NCI-H226 (cell line): ENCODE measurements around the gene THSD4.

Experiments used
- DNase-seq: peaks from one replicate; pipeline ENCODE4 v3.0.0-alpha.2; 2015

The THSD4 gene

DNA sequence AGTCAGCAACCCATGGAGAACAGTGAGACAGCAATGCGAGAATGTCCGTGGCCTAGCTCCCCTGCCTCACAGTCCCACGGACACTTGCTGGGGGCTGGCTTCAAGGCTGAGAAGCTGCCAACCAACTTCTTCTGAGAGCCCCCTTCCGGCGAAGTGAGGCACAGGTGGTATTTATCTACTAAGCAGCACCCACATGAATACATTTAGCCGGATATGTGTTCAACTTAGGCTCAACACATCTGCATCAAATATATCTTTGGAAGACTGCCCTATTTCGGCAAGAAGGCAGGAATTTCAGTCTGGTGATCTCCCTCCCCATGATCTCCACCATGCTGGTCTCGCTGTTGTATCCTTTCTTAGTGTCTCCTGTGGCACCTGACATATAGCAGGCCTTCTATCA, 354.1 kb downstream of the THSD4 start:
- DNase-seq: no peak

DNA sequence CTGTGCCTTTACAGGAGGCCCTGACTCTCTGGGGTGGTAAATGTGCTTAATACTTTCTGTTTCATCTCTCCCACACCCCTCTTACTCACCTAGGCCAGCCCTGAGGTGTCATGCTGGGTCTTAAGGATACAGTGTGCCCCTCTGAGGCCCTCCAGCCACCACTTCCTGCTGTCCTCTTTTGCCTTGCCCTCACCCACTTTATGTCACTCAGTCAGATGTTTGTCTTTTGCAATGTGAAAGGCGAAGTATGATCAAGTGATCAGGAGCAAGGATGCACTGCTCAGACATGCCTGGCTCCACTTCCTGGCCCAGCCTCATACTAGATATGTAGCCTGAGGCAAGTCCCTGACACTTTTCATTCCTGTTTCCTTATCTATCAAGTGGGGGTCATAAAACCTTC, 356.1 kb downstream of the THSD4 start:
- peak; percentile 15 for DNase-seq

DNA sequence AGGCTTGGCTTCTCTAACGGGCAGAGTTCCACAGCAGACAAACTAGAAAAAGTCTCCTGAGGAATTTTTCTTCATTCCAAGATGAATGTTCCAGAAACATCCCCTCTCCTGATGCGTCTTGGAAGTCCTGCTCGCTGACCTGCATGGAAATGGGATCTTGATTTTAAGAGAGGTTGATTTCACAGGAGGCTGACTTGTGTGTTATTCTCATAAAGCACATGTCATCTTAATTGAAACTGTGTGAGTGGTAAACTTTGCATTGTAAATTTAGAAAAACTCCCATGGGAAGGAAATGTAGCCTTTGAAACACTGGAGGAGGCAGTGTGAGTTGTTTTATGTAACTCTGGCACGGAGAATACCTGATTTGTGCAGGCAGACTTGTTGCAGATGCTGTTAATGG, 357.3 kb downstream of the THSD4 start:
- DNase-seq: no peak

DNA sequence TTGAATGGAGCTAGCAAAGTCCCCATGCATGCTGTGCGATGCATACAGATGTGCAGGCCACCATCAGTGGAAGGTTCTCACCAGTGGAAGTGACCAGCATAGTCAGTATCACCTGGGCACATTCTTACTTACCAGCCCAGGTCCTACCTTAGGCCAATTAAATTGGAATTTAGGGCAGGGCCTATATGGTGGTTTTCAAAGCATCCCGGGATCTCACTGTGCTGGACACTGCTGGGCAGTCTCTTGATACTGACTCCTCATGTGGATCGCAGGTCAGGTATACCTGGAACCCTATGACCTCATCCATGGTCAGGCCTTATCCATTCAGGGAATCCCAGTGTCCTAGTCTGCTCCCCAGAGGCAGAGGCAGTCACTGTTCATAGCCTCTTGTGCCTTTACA, 358.5 kb downstream of the THSD4 start:
- DNase-seq: no peak

DNA sequence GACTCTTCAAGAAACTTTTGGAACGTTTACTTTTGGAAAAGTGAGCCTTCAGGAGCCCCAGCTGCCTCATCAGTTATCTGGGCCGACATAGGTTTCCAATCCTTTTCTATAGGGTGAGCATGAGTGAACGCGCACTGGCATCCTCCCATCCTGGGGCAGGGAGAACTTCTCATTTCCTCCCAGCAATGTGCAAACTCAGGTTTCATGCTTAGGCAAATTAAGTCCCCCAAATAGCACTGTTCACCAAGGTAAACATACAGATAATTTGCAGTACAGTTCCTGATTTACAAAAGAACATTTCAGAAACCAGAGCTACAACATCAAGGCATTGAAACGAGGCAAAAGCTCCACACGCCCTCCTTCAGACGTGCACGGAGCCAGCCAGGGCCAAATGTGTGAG, 361.6 kb downstream of the THSD4 start:
- DNase-seq: no peak

DNA sequence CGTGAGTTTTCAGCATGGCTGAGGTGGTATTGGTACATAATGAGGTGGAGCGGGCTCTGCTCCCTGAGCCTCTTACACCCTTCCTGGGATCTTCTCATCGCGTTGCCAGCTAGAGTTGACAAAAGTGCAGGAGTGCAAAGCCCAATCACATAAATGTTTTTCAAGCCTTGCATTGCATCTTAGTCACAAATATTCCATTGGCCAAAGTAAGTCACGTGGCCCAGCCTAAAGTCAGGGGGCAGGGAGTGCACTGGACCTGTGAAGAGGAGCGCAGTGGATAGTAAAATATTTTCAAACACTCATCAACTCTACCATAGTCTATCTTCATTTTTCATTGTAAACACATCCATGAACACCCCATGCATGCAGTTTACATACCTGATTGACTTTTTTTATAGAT, 365.3 kb downstream of the THSD4 start:
- DNase-seq: no peak

DNA sequence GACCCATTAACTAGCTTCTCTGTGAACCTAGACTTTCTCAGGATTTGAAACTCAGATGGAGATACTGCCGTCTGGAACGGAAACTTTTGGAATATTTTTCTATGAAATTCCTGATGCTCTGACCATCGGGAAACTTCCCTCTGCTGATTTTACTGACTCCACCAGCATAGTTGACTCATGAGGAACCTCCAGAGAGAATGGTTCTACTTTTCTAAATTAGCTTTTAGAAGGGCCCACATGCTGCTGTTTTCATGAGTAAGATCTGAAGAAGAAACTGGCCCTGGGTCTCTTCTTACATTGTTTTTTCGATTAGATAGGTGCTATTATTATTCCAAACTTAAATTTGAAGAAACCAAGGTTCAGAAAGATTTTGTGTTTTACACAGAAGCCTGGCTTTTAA, 368.8 kb downstream of the THSD4 start:
- DNase-seq: no peak

DNA sequence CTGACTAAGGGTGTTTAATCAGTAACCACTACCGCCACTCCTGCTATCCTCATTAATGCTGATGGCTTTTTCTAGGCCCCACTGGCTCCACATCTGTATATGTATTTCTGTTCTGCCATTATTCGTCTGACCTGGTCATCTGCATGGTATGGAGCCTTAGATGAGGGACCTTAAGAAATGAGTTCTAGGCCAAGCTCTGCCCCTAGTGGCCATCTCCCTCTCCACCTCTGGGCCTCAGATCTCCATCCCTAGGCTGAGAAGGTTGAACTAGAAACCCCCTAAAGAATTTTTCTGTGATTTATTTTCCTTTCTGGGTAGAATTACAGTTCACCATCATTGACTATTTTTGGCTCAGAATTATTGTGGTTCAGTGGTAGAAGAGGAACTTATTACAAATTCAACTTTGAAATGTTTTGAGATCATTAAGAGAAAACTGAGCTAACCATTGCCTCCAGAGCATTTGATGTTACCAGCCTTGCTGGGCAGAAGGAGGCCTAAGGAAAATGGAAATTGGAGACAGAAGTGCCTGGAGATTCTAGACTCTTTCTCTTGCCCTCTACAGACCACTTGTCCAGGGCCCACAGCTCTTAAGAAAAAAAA, 369.9 kb downstream of the THSD4 start:
- DNase-seq: no peak

DNA sequence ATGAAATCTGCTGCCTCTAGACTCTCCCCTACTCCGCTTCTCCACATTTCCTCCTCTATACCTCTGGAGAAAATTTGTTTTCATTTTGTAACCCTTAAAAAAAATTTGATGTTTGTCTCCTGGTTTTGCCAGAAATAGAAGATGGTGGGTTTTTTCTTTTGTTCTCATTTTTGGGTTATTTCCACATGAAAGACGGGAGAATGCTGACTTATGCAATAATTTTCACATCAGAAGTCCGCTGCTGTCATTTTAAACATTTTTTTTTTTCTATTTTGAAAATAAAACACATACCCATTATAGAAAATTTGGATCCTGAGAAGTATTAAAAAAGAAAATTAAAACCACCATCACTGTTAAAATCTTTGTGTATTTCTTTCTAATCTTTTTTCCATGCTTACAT, 374.3 kb downstream of the THSD4 start:
- no peak for DNase-seq

DNA sequence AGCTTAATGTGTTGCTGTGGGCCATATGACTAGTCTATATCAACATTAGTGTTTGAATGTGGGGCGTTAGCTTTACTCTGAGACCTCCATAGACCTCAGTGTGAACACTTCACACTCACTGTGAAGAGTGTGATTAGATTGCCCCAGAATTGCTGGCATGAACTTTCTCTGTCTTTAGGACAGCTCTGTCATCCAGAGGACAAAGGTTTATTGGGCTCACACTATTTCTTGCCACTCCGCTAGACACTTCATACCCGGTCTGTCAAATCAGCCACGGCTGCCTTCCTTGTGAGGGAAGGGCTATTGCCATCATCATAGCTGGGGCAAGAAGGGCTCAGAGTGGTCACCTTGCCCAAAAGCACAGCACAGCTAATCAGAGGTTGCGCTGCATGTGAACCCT, 378.3 kb downstream of the THSD4 start:
- DNase-seq: no peak

DNA sequence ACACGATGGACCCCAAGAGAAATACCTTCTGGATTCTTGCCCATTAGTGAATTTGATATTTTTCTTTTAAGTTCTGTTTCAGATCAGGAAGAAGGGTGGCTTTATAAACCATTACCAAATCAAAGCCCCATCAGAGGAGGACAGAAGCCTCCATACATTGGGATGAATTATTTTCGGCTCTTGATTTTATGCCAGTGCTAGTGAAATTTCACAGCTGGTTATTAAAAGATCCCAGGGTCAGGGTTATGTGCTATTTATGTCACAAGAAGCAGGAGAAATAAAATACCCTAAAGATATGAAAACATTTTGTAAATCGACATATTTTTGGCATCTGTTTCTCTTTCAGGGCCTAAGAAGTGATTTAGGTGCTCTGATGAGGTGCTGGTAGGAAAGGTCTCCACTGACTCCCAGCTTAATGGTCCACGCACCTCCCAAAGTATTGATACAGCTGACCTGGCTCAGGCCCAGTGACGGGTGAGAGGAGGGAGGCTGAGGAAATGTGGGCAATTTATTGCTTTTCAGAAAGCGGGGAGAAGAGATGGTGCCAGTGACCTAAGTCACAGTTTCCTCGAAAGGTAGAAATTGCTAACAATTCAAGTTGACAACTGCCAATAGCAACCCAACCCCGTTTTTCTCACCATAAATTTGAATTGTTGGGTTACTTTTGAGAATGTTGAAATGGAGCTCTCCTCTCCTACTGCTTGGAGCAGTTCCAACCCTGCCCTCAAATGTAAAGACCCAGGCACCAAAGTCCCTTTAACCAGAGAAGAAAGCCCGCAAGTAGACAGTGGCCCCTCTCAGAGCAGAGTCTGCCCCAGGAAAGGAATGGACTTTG, 379.5 kb downstream of the THSD4 start:
- DNase-seq: no peak

DNA sequence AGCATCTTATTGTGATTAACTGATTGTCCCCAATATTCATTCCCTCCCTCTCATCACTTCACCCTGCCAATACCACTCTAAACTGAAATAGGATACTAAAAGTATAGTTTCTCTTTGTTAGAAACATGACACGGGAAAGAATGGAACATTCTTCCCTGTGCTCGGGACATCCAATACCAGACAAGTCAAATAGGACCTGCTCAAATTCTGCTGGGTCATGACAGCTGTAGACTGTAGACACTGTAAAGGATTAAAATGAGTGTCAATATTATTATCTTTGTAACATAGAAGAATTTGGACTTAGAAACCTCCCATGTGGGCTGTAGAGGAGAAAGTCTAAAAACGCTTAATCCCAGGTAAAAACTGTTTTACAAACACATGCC, 380.1 kb downstream of the THSD4 start:
- DNase-seq: no peak

DNA sequence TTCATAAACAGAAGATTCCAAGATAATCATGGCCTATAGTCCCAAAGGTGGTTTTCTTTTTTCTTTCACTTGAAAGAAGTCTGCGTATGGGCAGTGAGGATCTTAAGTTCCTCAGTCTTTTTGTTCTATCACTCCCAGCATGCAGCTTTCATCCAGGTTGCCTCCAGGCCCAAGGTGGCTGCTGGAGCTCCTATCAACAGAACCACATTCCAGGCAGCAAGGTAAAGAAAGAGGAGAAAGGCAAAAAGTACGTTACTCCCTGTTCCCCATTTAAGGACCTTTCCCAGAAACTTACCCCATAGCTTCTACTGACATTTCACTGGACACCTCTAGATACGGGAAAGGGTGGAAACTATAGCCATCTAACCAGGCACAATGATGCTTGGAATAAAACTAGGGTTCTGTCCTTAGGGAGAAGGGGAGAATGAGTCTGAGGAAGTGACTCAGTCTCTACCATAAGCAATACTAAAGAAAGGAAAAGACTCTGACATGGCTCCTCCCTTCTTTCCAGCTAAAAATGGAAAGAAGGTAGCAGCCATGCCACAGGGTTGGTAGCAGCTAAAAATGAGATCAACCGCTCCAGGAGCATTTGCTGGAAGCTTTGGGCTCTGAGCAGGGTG, 381.2 kb downstream of the THSD4 start:
- DNase-seq: peak; percentile 42

DNA sequence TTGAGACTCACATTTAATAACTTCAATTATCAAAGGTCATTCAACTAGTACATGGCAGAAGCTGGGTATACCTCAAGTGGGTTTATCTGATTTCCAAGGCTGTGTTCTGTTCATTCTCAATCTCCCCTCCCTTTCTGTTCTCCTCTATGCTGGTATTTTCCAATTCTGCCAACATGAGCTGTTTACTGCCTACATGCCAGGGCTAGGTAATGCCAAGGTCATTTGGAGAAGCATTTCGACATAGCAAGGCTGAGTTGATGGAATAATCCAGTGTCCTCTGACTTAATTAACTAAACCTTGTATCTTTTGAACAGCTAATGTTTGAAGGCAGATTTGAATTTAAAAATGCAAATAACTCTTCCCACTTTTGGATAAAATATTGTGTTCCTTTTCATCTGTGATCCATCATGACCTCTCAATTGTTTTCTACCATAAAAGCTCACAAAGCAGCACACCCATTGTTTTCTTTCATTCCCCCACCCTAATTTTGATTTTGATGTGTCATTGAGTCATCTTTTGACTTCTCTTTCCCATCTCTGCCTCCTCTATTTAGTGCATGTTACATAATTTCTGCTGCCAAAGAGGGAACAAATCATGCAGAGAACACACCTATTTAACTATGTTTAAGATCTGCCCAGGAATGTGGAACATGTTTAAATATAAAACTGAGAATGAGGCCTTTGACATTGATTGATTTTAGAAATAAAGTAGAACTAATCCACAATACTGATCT, 386.2 kb downstream of the THSD4 start:
- peak; percentile 22 for DNase-seq

DNA sequence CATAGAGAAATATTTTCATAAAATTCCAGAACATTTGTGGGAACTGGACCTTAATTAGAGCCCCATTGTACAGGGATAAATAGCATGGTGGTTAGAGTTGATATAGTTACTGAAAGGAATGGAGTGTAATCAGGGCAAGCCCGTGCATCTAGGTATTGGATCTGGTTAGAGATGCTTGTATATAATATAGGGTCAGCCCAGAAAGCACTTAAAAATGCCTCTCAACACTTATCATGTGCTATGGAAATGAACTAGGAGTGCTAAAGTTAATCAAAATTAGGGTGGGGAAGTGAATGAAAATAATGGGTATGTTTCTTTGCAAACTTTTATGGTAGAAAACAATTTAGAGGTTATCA, 386.8 kb downstream of the THSD4 start:
- no peak for DNase-seq

DNA sequence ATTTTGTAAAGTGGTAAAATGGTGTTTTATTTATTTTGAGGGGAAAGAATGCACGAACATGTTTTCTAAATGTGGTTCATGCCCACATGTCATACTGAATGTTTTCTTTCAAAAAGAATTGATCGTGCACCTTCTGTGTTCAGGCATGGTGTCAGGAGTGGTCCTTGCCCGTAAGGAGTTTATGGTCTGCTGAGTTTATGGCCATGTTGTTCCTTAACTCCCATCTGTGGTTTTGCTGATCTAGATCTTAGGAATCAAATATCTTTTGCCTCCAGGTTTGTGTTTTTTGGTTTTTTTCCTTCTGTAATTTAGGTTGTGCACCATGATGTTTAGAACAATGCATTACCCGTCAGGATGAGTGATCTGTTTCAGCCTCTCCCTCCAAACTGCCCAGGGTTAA, 390.7 kb downstream of the THSD4 start:
- DNase-seq: no peak

DNA sequence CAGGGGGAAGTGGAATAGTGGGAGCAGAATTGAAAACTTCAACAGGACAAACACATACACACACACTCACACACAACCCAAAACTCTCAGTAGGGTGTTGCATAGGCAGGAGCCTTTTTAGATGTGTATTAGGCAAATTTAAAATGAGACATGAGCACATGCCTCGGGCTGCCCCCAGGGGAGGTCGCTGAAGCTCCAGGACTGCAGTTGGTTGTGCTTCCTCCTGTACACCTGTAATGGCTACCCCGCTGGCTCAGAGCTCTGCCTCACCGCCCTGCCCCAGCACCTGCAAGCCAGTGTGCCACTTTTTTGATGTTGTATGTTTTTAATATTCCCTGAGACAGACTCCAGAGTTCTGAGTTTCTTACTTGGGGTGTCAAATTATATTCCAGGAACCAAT, 391.7 kb downstream of the THSD4 start:
- no peak for DNase-seq

DNA sequence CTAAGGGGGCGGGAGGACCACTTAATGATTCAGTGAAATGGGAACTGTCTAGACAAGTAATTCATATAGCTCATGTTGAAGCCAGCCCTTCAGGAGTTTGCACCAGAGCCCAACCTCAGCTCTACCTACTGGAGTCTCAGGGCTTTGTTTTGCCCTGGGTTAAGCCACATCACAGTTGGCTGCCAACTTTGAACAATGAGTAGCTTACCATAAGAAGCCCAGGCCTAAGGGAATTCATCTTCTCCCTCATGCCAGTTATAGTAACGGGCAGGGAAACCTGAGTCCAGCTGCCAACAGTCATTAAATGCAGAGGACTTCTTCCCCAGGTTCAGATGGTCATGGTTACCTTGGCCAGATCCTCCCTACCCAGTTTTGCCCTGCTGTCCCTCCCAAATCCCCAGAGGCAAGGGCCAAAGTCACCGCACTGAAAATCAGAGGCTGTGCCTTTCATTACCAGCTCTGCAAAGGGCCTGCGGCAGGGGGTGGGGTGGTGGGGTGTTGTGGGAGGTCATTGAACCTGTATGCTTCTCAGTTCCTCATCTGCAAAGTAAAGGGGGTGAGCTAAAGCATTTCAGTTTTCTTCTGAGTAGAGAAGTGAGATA, 392.9 kb downstream of the THSD4 start:
- DNase-seq: no peak

DNA sequence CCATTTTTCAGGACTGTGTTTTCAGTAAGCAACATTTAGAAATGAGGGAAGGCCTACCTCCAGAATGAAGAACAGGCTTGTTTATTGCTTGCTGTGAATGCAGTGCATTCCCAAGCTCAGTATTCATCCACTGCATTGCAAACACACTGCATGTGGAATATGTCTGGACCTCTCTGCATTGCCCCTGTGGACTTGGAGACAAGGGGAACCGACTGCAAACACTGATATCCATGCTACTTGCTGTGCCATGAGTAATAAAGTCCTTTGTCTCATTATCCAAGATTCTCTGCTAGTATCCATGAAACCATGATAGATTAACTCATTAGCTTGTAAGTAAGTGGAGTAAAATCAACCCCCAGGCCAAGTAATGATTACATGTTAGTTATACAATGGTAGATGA, 393.9 kb downstream of the THSD4 start:
- no peak for DNase-seq

DNA sequence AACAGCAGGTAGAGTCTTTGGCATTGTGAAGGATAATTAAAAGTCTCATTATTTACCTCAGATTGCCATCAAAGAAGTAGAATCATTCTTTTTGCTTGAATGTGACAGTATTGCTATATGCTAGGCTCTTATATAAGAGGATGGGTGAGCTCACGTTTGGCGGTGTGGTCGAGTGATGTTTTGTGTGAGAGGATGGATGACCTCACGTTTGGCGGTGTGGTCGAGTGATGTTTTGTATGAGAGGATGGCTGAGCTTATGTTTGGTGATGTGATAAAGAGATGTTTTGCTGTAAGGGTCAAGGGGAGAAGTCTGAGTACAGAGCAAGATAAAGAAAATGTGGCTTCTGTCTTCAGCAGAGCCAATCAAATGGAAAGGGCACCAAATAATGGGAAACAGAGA, 395.5 kb downstream of the THSD4 start:
- DNase-seq: no peak

DNA sequence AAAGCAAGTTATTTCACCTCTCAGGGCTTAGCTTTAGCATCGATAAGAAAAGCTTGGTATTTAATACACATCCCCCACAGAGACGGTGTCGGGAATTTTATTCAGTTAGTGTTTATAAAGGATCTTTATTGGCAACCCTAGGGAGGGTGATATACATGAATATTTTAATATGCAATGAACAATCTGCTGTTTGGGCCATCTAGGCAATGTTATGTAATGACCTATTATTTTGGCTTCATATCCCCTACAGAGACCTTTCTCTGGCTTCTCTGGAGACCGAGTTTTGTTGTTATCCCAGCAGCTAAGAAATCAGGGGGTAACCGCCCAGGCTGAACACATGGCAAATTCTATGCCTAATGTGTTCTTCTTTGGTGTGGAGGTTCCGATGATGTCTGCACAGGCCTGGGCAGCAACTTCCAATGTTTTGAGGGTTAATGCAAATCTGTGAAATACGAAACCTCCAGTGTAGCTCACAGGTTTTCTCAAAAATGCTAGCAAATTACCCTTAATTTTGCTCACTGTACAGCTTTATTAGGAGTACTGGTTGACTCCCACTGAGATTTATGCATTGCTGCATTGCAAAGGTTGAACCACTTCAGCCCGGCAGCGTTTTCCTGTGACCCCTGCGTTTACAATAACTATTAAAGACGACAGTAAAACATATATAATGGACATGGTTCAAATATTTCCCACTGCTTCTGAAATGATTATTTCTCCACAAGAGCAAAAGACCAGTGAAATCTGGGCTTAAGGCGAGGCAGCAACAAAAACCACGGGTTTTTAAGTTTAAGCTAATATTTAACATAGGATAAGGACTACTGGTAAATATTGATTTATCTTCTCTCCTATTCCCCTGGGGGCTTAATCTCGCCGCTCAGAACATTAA, 396.8 kb downstream of the THSD4 start:
- DNase-seq: no peak

DNA sequence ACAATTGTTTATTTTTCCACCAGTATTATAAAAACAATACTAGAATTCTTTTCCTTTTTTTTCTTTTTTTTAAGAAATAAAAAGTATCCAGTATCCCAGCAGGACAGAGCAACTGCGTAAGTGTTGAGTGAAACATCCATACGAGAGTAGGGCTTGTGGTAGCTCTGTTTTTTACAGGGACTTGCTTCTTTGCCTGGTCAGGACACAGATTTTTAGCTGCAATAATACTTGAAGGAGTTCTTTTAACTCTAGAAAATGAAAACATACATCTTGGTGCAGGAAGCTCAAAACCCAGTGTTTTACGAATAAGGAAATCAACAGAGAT, 397.4 kb downstream of the THSD4 start:
- DNase-seq: no peak
